ENCODE measurements around the gene RNU5D-1.
"Not testable (repeated sequence)": the region's sequence is repeated elsewhere in the genome, so short reads cannot be mapped to it uniquely, and the experiment has no call there.

The RNU5D-1 gene

GRCh38 chr1:44730741-44731512 is at the start of gene RNU5D-1:
TSS of gene RNU5D-1 (minus strand) at chr1:44731170.
- Mint-ChIP-seq H3K4me3 (peak within 1 kb of the TSS; percentile 44 to 61), H3K27ac (peak within 1 kb of the TSS; percentile 100), H3K9me3 (no peaks in the 10 kb centered on the region), H3K27me3 (no peaks in the 10 kb centered on the region), H3K4me1 (peaks cover 50% of the 10 kb centered on the region)
- peak; percentile 91 for ATAC-seq
- DNase-seq, result peak; percentile 88 to 93

DNA sequence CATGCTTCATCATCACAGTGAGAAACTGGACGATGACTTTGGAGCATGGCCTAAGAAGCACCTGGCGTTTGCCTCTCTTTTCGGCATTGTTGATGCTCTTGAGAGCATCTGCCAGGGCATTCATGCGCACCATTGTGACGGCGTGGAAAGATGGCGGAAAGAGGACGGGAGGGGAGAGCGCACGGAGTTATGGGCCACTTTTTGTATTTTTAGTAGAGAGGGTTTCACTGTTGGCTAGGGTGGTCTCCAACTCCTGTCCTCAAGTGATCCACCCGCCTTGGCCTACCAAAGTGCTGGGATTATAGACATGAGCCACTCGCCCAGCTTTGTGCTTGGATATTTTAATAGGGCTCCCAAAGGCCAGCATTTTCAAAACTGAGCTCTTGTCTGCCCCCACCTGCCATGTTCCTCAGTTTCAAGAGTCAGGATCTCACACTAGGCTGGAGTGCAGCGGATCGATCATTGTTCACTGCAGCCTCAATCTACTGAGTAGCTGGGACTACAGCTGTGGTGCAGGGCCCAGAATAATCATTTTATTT is 49.7 kb upstream of the RNU5D-1 start:
- Mint-ChIP-seq H3K27ac (no peak overlapping the region), H3K27me3 (no peaks in the 10 kb centered on the region), H3K4me3 (no peak overlapping the region), H3K4me1 (peaks cover 71% of the 10 kb centered on the region), H3K9me3 (no peaks in the 10 kb centered on the region)
- ATAC-seq (no peak), DNase-seq (no peak)

DNA sequence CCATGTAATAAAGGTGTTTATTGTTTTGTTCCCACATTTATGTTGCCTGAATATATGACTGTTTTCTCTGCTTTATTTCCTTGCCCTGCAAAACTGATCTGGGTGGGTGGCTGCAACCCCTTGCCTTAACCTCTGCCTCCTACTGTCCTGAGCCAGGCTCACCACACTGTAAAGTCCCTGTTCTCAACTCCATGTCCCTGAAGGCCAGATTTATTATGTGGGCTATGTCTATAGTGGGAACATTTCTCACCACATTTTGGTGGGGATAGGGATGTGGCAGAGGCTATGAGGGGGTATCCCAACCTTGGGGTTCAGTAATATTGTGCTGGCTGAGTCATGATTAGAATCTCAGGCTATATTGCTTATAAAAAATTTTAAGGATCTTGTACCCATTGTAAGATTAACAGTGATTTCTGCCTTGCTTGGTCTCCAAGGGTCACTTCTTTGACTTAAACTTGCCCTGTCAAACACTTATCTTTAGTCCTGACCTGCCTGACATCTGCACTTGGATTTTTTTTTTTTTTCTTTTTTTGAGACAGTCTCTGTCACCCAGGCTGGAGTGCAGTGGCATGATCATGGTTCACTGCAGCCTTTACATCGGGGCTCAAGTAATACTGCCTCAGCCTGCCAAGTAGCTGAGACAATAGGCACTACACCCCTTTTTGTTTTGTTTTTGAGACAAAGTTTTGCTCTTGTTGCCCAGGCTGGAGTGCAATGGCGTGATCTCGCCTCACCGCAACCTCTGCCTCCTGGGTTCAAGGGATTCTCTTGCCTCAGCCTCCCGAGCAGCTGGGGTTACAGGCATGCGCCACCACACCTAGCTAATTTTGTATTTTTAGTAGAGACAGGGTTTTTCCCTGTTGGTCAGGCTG is 48.0 kb upstream of the RNU5D-1 start:
- DNase-seq, result no peak
- Mint-ChIP-seq H3K4me3 (peak overlapping the region; percentile 52 to 64), H3K9me3 (no peaks in the 10 kb centered on the region), H3K4me1 (peaks cover 68% of the 10 kb centered on the region), H3K27ac (peak overlapping the region in 1 of 2 donors; percentile 19), H3K27me3 (no peaks in the 10 kb centered on the region)
- ATAC-seq, result no peak

DNA sequence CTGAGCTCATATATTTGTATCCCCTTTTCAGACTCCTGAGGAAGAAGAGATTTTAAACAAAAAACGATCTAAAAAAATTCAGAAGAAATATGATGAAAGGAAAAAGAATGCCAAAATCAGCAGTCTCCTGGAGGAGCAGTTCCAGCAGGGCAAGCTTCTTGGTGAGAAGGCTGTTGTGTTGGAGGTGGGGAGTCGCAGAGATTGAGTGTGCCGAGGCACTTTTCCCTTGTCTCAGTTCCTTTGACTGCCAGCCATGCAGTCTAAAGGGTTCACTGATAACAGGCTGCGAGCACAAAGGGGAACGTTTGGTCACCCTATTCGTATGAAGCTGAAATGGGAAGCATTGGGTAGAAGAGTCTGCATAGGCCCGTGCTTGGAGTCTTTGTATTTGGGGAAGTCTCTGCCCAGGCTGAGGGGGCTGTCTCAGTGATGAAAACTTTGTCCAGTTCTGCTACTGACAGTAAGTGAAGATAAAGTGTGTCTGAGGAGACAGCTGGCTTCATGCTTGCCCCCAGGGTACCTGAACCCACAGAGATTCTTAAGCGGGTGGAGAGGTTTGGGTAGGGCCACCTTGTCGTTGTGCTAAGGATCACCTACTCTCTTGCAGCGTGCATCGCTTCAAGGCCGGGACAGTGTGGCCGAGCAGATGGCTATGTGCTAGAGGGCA is 47.1 kb upstream of the RNU5D-1 start:
- no peak for DNase-seq
- H3K27me3 Mint-ChIP-seq, result no peaks in the 10 kb centered on the region
- peak overlapping the region; percentile 86 to 92 for H3K4me3 Mint-ChIP-seq
- H3K4me1 Mint-ChIP-seq, result peaks cover 65% of the 10 kb centered on the region
- no peak for ATAC-seq
- no peaks in the 10 kb centered on the region for H3K9me3 Mint-ChIP-seq
- H3K27ac Mint-ChIP-seq, result peak overlapping the region; percentile 67 to 99

DNA sequence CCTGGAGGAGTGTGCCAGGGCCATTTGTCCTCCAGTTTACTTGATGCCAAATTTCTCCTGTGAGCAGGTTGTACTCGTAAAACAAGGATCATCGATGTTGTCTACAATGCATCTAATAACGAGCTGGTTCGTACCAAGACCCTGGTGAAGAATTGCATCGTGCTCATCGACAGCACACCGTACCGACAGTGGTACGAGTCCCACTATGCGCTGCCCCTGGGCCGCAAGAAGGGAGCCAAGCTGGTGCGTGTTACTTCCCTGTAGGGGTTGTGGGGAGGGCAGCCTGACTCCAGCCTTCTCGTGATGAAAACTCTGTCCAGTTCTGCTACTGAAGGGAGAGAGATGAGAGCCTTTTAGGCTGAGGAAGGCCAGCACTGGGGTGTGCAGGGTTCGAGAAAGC is 46.6 kb upstream of the RNU5D-1 start:
- Mint-ChIP-seq H3K4me3 (peak overlapping the region; percentile 86 to 92), H3K27me3 (no peaks in the 10 kb centered on the region), H3K27ac (peak overlapping the region; percentile 67 to 99), H3K9me3 (no peaks in the 10 kb centered on the region), H3K4me1 (peaks cover 66% of the 10 kb centered on the region)
- DNase-seq (no peak), ATAC-seq (no peak)

- Mint-ChIP-seq H3K27ac (peak overlapping the region; percentile 97 to 99), H3K4me1 (peaks cover 67% of the 10 kb centered on the region), H3K9me3 (no peaks in the 10 kb centered on the region), H3K4me3 (peak overlapping the region; percentile 86 to 92), H3K27me3 (no peaks in the 10 kb centered on the region)
- ATAC-seq (no peak), DNase-seq (no peak)
Measured at GRCh38 chr1:44776730-44777068, 45.7 kb upstream of the RNU5D-1 start.

DNA sequence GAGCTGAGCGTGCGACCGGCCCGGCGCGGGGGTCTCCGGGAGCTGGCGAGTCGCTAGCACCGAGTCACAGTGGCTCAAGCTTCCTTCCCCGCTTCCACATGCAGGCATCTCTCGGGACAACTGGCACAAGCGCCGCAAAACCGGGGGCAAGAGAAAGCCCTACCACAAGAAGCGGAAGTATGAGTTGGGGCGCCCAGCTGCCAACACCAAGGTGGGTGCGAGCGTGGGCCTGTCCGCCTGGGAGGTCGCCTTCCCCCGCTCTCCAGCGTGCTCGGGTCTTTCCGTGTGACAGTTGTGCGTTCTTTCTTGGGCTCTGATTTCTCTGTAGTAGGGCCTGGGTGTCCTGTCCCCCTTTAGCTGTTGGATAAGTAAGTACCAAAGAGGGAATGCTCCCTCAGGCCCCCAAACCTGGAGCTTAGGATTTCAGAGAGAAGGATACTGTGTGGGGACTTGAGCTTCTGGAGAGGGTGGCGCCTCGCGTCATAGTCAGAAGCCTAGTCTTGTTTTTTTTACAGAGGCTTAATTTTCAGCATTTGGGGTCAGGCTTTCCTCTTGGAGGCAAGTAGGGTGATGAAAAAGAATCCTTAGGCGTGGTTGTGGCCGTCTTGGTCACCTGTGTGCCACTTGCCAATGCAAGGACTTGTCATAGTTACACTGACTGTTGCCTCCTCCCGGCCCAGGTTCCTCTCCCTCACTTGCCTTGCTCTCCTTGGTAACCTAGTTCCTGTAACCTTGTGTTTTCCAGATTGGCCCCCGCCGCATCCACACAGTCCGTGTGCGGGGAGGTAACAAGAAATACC is 45.2 kb upstream of the RNU5D-1 start:
- Mint-ChIP-seq H3K27me3 (no peaks in the 10 kb centered on the region), H3K27ac (peak overlapping the region; percentile 97 to 99), H3K9me3 (no peaks in the 10 kb centered on the region), H3K4me3 (peak overlapping the region; percentile 86 to 92), H3K4me1 (peaks cover 67% of the 10 kb centered on the region)
- ATAC-seq, result peak; percentile 46
- DNase-seq, result peak in 1 of 2 donors; percentile 40

DNA sequence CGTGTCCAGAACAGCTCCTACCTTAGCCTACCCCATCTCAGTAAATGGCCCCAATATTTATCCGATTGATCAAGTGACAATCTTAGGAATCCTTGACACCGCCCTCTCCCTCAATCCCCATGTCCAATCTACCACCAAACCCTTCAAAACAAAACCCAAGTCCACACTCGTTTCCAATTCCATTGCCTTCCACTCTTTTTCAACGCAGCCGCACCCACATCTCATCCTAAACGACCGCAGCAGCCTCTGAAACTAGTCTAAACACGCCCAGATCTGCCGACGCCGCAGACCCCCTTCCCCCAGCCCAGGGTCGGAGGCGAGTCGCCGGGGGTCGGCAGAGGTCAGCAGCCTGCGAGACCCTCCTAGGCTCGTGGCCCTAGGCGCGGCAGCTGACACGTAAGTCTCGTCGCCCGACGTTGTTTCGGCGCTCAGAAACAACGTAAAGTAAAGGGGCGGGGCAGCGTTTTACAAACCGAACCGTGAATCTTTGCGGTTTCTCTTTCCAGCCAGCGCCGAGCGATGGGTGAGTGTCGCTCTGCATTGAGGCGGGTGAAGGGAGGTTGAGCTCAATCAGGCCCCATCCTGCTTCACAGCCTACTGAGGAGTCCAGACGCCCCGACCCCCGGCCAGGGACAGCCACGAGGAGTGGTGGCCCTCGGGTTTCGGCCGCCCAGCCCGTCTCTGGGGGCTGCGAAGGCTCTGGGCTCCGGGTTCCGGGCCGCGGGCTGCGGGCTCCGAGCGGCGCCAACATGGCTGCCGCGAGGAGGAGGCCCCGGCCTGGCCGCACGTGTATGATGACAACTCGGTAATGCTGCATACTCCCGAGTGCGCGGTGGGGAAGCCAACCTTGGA is 44.3 kb upstream of the RNU5D-1 start, which contains the start of gene RPS8:
RPS8 (plus strand) TSS at position 463 of the 852 bp plus-strand sequence; CDS start at position 520, 57 bp downstream.
- DNase-seq (peak; percentile 85 to 90), ATAC-seq (peak; percentile 87)
- Mint-ChIP-seq H3K4me1 (peaks cover 60% of the 10 kb centered on the region), H3K27ac (peak within 1 kb of the TSS; percentile 97 to 99), H3K9me3 (no peaks in the 10 kb centered on the region), H3K27me3 (no peaks in the 10 kb centered on the region), H3K4me3 (peak within 1 kb of the TSS; percentile 86 to 92)

- H3K27me3 Mint-ChIP-seq, DNase-seq, H3K9me3 Mint-ChIP-seq, ATAC-seq, H3K4me3 Mint-ChIP-seq, H3K4me1 Mint-ChIP-seq, H3K27ac Mint-ChIP-seq: not testable (repeated sequence)
Measured at GRCh38 chr1:44766421-44766820, 35.5 kb upstream of the RNU5D-1 start.

- ATAC-seq, result no peak
- peaks cover 5% of the 10 kb centered on the region for H3K4me1 Mint-ChIP-seq
- H3K27ac Mint-ChIP-seq, result no peak overlapping the region
Measured at GRCh38 chr1:44760876-44761275, 29.9 kb upstream of the RNU5D-1 start.

GRCh38 chr1:44759077-44759476 is 28.1 kb upstream of the RNU5D-1 start:
- ATAC-seq, result no peak
- H3K27me3 Mint-ChIP-seq, result no peaks in the 10 kb centered on the region

More at GRCh38 chr1:44760876-44761275, 29.9 kb upstream of the RNU5D-1 start:
- H3K9me3 Mint-ChIP-seq, result no peaks in the 10 kb centered on the region
- DNase-seq, result no peak
- no peaks in the 10 kb centered on the region for H3K27me3 Mint-ChIP-seq
- H3K4me3 Mint-ChIP-seq, result no peak overlapping the region

DNA sequence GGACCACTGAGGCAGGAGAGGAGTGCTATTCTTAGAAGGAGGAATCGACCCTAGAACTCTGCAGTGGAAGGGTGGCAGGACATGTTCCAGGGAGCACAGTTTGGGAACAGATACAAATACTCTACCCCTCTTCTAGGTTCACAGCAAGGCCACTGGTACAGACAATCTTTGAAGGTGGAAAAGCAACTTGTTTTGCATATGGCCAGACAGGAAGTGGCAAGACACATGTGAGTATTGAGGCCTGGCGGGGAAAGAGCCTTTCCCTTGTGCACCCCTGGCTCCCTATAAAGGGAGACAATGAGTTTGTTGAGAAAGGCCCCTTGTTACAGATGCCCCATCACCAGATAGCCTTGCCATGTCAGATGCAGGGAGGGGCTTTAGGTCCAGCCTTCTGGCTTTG is 26.4 kb upstream of the RNU5D-1 start:
- no peak overlapping the region for H3K4me3 Mint-ChIP-seq

More at GRCh38 chr1:44759077-44759476, 28.1 kb upstream of the RNU5D-1 start:
- DNase-seq, result no peak
- no peak overlapping the region for H3K4me3 Mint-ChIP-seq
- no peaks in the 10 kb centered on the region for H3K9me3 Mint-ChIP-seq
- H3K27ac Mint-ChIP-seq, result no peak overlapping the region
- peaks cover 5% of the 10 kb centered on the region for H3K4me1 Mint-ChIP-seq

DNA sequence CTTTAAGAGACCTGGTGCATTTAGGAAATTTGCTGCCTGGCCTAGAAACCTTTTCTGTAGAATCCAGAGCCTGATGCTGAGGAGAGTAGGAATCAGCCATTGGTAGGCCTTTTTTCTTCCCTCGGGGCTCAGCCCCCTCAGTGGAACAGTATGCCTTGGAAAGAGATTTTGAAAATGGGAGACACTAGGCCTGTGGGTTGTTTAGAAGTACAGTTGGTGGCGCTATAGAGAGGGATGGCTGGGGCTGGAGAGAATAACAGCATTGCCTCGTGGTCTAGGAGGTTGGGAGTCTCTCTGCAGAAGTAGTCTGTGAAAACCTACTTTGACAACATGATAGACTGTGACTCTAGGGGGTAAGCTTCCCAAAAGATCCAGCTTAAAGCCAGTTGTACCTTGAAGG is 16.9 kb upstream of the RNU5D-1 start:
- ATAC-seq (no peak), DNase-seq (no peak)
- Mint-ChIP-seq H3K4me3 (no peak overlapping the region), H3K27me3 (no peaks in the 10 kb centered on the region), H3K4me1 (peaks cover 12% of the 10 kb centered on the region), H3K9me3 (no peaks in the 10 kb centered on the region), H3K27ac (no peak overlapping the region)

More for the DNA sequence above, 26.4 kb upstream of the RNU5D-1 start:
- H3K27me3 Mint-ChIP-seq, result no peaks in the 10 kb centered on the region
- ATAC-seq (no peak), DNase-seq (no peak)
- H3K9me3 Mint-ChIP-seq, result no peaks in the 10 kb centered on the region
- H3K27ac Mint-ChIP-seq, result no peak overlapping the region
- H3K4me1 Mint-ChIP-seq, result peaks cover 5% of the 10 kb centered on the region

DNA sequence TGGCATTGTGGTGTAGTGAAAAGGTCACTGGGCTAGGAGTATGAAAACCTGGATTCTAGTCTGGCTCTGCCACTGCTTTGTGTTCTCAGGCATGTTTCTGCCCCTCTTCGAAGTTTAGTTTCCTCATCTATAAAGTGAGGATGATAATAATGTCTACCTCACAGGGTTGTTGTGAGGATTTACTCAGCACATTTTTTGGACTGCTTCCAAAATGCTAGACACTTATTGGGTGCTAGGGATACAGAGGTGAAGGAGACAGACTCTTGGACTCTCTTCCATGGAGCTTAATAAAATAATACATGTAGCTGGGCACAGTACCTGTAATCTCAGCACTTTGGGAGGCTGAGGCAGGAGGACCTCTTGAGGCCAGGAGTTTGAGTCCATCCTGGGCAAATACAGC is 12.2 kb upstream of the RNU5D-1 start:
- ATAC-seq (no peak), DNase-seq (no peak)
- Mint-ChIP-seq H3K9me3 (no peaks in the 10 kb centered on the region), H3K4me1 (peaks cover 17% of the 10 kb centered on the region), H3K27me3 (no peaks in the 10 kb centered on the region), H3K4me3 (no peak overlapping the region), H3K27ac (peak overlapping the region in 1 of 2 donors; percentile 9)

Data from stimulated activated naive CD8-positive, alpha-beta T cell treated with anti-CD3 and anti-CD28 coated beads, Interleukin-15, amount 100 ng/mL, for 72 hours (primary cell).